K562 (cell line): ENCODE measurements around the gene KCNJ9. TPM values are rescaled to one million over a fixed set of nuclear protein-coding genes. Genes with fewer than 3 reads are reported as not detected.

ENCODE experiments used
- ATAC-seq: fragments of 200-7000 bp; cut with Tn5 transposase; 3 replicates; pipeline ENCODE4 v1.9.1; 2020; ENCODE audit warnings: moderate library complexity
- BruUV-seq: library from RNA; stranded (reverse); fragments of 400-500 nt; replicated peaks from 2 replicates; lab custom pipeline; 2021; lab: Mats Ljungman, UMichigan
- CTCF ChIA-PET: fragments of 300-600 bp; formaldehyde crosslinking; extraction: SDS; loops from one replicate; lab custom pipeline; 2021; ENCODE audit warnings: low intra/inter-chr PET ratio; lab: Yijun Ruan, JAX
- POLR2A ChIA-PET: fragments of 300-600, 350-650 bp; sonication (Branson Sonifier 250); formaldehyde crosslinking; extraction: SDS; loops from one replicate; lab custom pipeline; 2021; ENCODE audit warnings: antibody characterized with exemption, inconsistent platforms; lab: Yijun Ruan, JAX
- DNase-seq, 4 experiments: peaks; one replicate each; pipeline versions ENCODE4 v3.0.0 to v3.0.0-alpha.2; 2011 to 2018; ENCODE audit warnings: low spot score in 3 of 4, mixed read lengths in 3 of 4; ENCODE audit errors: extremely low read depth in 1 of 4
- FAIRE-seq: peaks from 2 replicates; lab custom pipeline; 2011; peaks lifted over from hg19 to GRCh38; lab: Jason Lieb, UNC
- H2AFZ ChIP-seq: 2 replicates; pipeline ENCODE4 v1.6.0; 2011; ENCODE audit warnings: low read depth, low read length, control low read depth, inconsistent platforms
- H3K27ac ChIP-seq: fragments of 200-600 bp; 3 replicates; pipeline ENCODE4 v1.8.0; 2011; ENCODE audit warnings: low read depth, mild to moderate bottlenecking, control low read depth, inconsistent platforms, low read length, moderate library complexity, mixed read lengths; ENCODE audit errors: extremely low read depth
- H3K27me3 ChIP-seq, 2 experiments: fragments of 300-600 bp in 1 of 2; 2 replicates in 1 of 2; 3 replicates in 1 of 2; pipeline versions ENCODE4 v1.6.0 to v1.8.0; 2011; ENCODE audit warnings: inconsistent platforms in 2 of 2, low read length in 2 of 2, mild to moderate bottlenecking in 1 of 2, mixed read lengths in 1 of 2, moderate library complexity in 1 of 2; ENCODE audit not compliant: control insufficient read depth in 2 of 2, insufficient read depth in 2 of 2
- H3K36me3 ChIP-seq: fragments of 300-600 bp; 3 replicates; pipeline ENCODE4 v1.8.0; 2011; ENCODE audit warnings: mild to moderate bottlenecking, low read length, inconsistent platforms; ENCODE audit not compliant: control insufficient read depth, insufficient read depth
- H3K4me1 ChIP-seq, 2 experiments: fragments of 200-600 bp in 1 of 2; replicated peaks in 1 of 2; 2 replicates in 1 of 2; 3 replicates in 1 of 2; pipeline versions ENCODE4 v1.5.1 to v1.8.0; 2011; ENCODE audit warnings: inconsistent platforms in 2 of 2, low read length in 2 of 2, mild to moderate bottlenecking in 1 of 2, mixed read lengths in 1 of 2, moderate library complexity in 1 of 2; ENCODE audit not compliant: control insufficient read depth in 2 of 2, insufficient read depth in 2 of 2
- H3K4me2 ChIP-seq: 2 replicates; pipeline ENCODE4 v1.6.1; 2011; ENCODE audit warnings: low read length, control low read depth, inconsistent platforms, mixed read lengths; ENCODE audit not compliant: insufficient read depth
- H3K4me3 ChIP-seq: fragments of 200-600 bp; sonication (generic), shearing (Covaris generic); 2 replicates; pipeline ENCODE4 v1.5.1; 2016; ENCODE audit warnings: control low read depth, inconsistent platforms
- H3K79me2 ChIP-seq: fragments of 200-600 bp; 3 replicates; pipeline ENCODE4 v1.8.0; 2011; ENCODE audit warnings: low read length, inconsistent platforms; ENCODE audit not compliant: control insufficient read depth, insufficient read depth
- H3K9ac ChIP-seq, 2 experiments: 2 replicates each; pipeline versions ENCODE4 v1.6.0 to v1.6.1; 2011; ENCODE audit warnings: low read depth in 2 of 2, low read length in 2 of 2, control low read depth in 1 of 2, inconsistent platforms in 1 of 2, mild to moderate bottlenecking in 1 of 2, mixed read lengths in 1 of 2; ENCODE audit not compliant: insufficient read depth in 1 of 2
- H3K9me1 ChIP-seq: one replicate; pipeline ENCODE4 v1.6.0; 2011; ENCODE audit warnings: inconsistent platforms, mild to moderate bottlenecking, low read length, moderate library complexity; ENCODE audit not compliant: control insufficient read depth, insufficient read depth
- H3K9me3 ChIP-seq: replicated peaks from 2 replicates; pipeline ENCODE4 v1.5.1; 2011; ENCODE audit warnings: low read depth, low read length, inconsistent platforms; ENCODE audit not compliant: control insufficient read depth, insufficient read depth
- H4K20me1 ChIP-seq: replicated peaks from 2 replicates; pipeline ENCODE4 v1.6.1; 2011; ENCODE audit warnings: low read length, inconsistent platforms, mixed read lengths; ENCODE audit not compliant: control insufficient read depth, insufficient read depth
- CBFA2T2 ChIP-seq: fragments of 450-650 bp; conservative IDR thresholded peaks from 2 replicates; pipeline ENCODE4 v1.6.1; 2017; ENCODE audit warnings: mild to moderate bottlenecking
- NFATC3 ChIP-seq: fragments of 450-650 bp; IDR thresholded peaks from 2 replicates; pipeline ENCODE4 v1.6.1; 2017; ENCODE audit warnings: mild to moderate bottlenecking
- RAD51 ChIP-seq: fragments of 450-650 bp; IDR thresholded peaks from 2 replicates; pipeline ENCODE4 v1.7.1; 2016; ENCODE audit warnings: low read depth, mild to moderate bottlenecking, borderline replicate concordance
- SLC30A9 ChIP-seq: fragments of 250-450 bp; sonication (Bioruptor Pico); IDR thresholded peaks from 2 replicates; pipeline ENCODE4 v1.8.0; 2022; ENCODE audit warnings: mild to moderate bottlenecking, moderate library complexity
- SRF ChIP-seq, 2 experiments: fragments of 250-450, 450-650 bp in 1 of 2; sonication (Bioruptor Pico) in 1 of 2; sonication (generic) in 1 of 2; formaldehyde crosslinking; IDR thresholded peaks; 2 replicates each; pipeline versions ENCODE4 v1.5.0 to v1.5.1; 2020 to 2022; ENCODE audit warnings: mild to moderate bottlenecking in 1 of 2, missing genetic modification reagents in 1 of 2
- TCF3 ChIP-seq: sonication (generic); formaldehyde crosslinking; IDR thresholded peaks from 2 replicates; pipeline ENCODE4 v1.4.0; 2020; ENCODE audit warnings: mild to moderate bottlenecking, missing genetic modification reagents
- TOE1 ChIP-seq, 2 experiments: fragments of 450-650 bp in 1 of 2; sonication (generic) in 1 of 2; formaldehyde crosslinking in 1 of 2; IDR thresholded peaks; 2 replicates each; pipeline versions ENCODE4 v1.7.1 to v1.8.0; 2016 to 2022; ENCODE audit warnings: borderline replicate concordance in 2 of 2, mild to moderate bottlenecking in 2 of 2, antibody characterized with exemption in 1 of 2, inconsistent platforms in 1 of 2, low read depth in 1 of 2, missing genetic modification reagents in 1 of 2, moderate library complexity in 1 of 2
- ZNF41 ChIP-seq: fragments of 250-450 bp; sonication (Bioruptor Pico); conservative IDR thresholded peaks from 2 replicates; pipeline ENCODE4 v1.4.0; 2020; ENCODE audit warnings: mild to moderate bottlenecking
- ZNF717 ChIP-seq: fragments of 250-450 bp; sonication (Bioruptor Pico); IDR thresholded peaks from 2 replicates; pipeline ENCODE4 v1.5.0; 2021
- WGBS: fragments of 100-300 bp; shearing (Covaris generic); methylation state at CpG from one replicate; pipeline ENCODE4 v1.1.6; 2016; ENCODE audit warnings: low coverage, mixed read lengths; ENCODE audit not compliant: insufficient coverage; ENCODE audit errors: missing lambda C conversion rate; 5-methylcytosine and 5-hydroxymethylcytosine counted together
- in situ Hi-C: fragments of 300-500 bp; cut with MboI; formaldehyde crosslinking; loops from 4 replicates; pipeline ENCODE4 v1.15.0; 2018; ENCODE audit warnings: inconsistent platforms, mixed read lengths
- intact Hi-C: fragments of 100-400 bp; cut with micrococcal nuclease; formaldehyde crosslinking; loops from 2 replicates; pipeline ENCODE4 v1.14.2; 2022
- polyA plus RNA-seq, 8 experiments: library from polyadenylated mRNA; depleted of rRNA in 4 of 8; stranded (reverse) in 5 of 8; unstranded in 3 of 8; fragments of >200 nt; fragmentation: Nextera tagmentation in 2 of 8; fragmentation: Illumina TruSeq in 1 of 8; extraction: Ambion mirVana in 2 of 8; extraction: Trizol in 1 of 8; gene quantifications; 2 replicates each; pipeline versions ENCODE4 v1.2.1 to v1.2.3, GENCODE V29; 2011 to 2014; ENCODE audit warnings: inconsistent platforms in 1 of 8, missing spikeins in 1 of 8
- total RNA-seq, 7 experiments: library from RNA; depleted of rRNA in 6 of 7; stranded (reverse); fragments of >200 nt in 6 of 7; fragmentation: Illumina TruSeq in 2 of 7; extraction: Trizol in 2 of 7; gene quantifications; 2 replicates each; pipeline versions ENCODE4 v1.2.1 to v1.2.3, GENCODE V29; 2011 to 2021; ENCODE audit warnings: low replicate concordance in 1 of 7
- TF ChIP-seq, protein P1 (sequence below): fragments of 450-650 bp; formaldehyde crosslinking; IDR thresholded peaks from 2 replicates; pipeline ENCODE4 v1.4.0; 2020; ENCODE audit warnings: mild to moderate bottlenecking, mixed read lengths
- TF ChIP-seq, protein P2 (sequence below): sonication (generic); formaldehyde crosslinking; IDR thresholded peaks from 2 replicates; pipeline ENCODE4 v1.8.0; 2022; ENCODE audit warnings: missing genetic modification reagents, mild to moderate bottlenecking, borderline replicate concordance
- TF ChIP-seq, protein P3 (sequence below): sonication (generic); formaldehyde crosslinking; IDR thresholded peaks from 2 replicates; pipeline ENCODE4 v1.9.0; 2022; ENCODE audit warnings: mild to moderate bottlenecking, missing genetic modification reagents

The KCNJ9 gene
- total and polyA plus RNA-seq, 9 of the 15 experiments (the other 6 are each of a cell fraction or from before 2014, with no cell fraction given), result not detected

DNA sequence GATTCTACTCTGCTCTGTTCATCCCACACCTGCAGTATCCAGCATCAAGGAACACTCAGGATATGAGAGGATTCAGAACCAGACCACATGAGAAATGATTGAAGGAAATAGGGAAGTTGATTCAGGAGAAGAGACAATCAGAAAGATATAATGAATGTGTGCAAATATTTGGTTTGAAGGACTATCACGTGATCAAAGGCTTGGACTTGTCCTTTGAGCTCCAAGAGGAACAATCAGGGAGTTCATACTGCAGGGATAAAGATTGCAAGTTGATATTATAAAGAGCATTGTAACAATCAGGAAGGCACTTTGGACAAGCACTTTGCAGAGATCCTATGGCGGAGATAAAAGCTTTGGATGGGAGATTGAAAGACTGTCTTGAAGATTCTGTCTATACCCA, 35.7 kb upstream of the KCNJ9 start:
- TF ChIP-seq CBFA2T2 (peak; percentile 55), SRF (CRISPR knock-in tag; IDR thresholded peaks at IDR 0.05) (no peak), ZNF717 (CRISPR knock-in tag) (no peak), TCF3 (CRISPR knock-in tag) (no peak), NFATC3 (no peak), RAD51 (peak; percentile 90), SLC30A9 (CRISPR knock-in tag) (no peak), TOE1 (IDR thresholded peaks at IDR 0.05; ENCODE audit: borderline replicate concordance) (peak; percentile 81; the same call in 1 of the 2 replicates), TOE1 (CRISPR knock-in tag; IDR thresholded peaks at IDR 0.05; ENCODE audit: borderline replicate concordance, low read depth) (no peak), ZNF41 (CRISPR knock-in tag) (no peak)
- TF ChIP-seq, protein P1, sequence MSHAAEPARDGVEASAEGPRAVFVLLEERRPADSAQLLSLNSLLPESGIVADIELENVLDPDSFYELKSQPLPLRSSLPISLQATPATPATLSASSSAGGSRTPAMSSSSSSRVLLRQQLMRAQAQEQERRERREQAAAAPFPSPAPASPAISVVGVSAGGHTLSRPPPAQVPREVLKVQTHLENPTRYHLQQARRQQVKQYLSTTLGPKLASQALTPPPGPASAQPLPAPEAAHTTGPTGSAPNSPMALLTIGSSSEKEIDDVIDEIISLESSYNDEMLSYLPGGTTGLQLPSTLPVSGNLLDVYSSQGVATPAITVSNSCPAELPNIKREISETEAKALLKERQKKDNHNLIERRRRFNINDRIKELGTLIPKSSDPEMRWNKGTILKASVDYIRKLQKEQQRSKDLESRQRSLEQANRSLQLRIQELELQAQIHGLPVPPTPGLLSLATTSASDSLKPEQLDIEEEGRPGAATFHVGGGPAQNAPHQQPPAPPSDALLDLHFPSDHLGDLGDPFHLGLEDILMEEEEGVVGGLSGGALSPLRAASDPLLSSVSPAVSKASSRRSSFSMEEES (CRISPR knock-in tag), result peak; percentile 97
- TF ChIP-seq, protein P2, sequence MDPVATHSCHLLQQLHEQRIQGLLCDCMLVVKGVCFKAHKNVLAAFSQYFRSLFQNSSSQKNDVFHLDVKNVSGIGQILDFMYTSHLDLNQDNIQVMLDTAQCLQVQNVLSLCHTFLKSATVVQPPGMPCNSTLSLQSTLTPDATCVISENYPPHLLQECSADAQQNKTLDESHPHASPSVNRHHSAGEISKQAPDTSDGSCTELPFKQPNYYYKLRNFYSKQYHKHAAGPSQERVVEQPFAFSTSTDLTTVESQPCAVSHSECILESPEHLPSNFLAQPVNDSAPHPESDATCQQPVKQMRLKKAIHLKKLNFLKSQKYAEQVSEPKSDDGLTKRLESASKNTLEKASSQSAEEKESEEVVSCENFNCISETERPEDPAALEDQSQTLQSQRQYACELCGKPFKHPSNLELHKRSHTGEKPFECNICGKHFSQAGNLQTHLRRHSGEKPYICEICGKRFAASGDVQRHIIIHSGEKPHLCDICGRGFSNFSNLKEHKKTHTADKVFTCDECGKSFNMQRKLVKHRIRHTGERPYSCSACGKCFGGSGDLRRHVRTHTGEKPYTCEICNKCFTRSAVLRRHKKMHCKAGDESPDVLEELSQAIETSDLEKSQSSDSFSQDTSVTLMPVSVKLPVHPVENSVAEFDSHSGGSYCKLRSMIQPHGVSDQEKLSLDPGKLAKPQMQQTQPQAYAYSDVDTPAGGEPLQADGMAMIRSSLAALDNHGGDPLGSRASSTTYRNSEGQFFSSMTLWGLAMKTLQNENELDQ (CRISPR knock-in tag), result no peak
- TF ChIP-seq, protein P3, sequence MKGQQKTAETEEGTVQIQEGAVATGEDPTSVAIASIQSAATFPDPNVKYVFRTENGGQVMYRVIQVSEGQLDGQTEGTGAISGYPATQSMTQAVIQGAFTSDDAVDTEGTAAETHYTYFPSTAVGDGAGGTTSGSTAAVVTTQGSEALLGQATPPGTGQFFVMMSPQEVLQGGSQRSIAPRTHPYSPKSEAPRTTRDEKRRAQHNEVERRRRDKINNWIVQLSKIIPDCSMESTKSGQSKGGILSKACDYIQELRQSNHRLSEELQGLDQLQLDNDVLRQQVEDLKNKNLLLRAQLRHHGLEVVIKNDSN (CRISPR knock-in tag), result no peak
- Histone ChIP-seq H3K4me2 (no peak overlapping the region), H3K4me3 (no peak overlapping the region), H3K79me2 (no peaks in the 10 kb centered on the region), H3K9me1 (no peaks in the 10 kb centered on the region), H3K9me3 (no peaks in the 10 kb centered on the region), H3K4me1 (peaks cover 11 to 20% of the 10 kb centered on the region in 2 experiments; a peak in 4 of 5 replicates), H3K9ac (no peak overlapping the region), H4K20me1 (peaks cover 7% of the 10 kb centered on the region; the same call in 1 of the 2 replicates), H2AFZ (no peak overlapping the region), H3K27me3 (peaks cover 14 to 22% of the 10 kb centered on the region in 2 experiments), H3K27ac (no peak overlapping the region), H3K36me3 (no peaks in the 10 kb centered on the region)
- in situ Hi-C loops (no loop called here), intact Hi-C loops (loop anchor here (1.0 to 5.0 kb wide), 2 partner anchors 33 to 117 kb away; no protein-coding TSS in a partner anchor)
- DNase-seq, result no peak
- ATAC-seq, result no peak
- FAIRE-seq, result no peak
- ChIA-PET CTCF (interaction anchor here (1.6 kb wide), 1 partner anchor 33 kb away, joined by 7 read pairs; no protein-coding TSS in a partner anchor), POLR2A (interaction anchor here (0.6 to 2.0 kb wide), 8 partner anchors 9 to 317 kb away, joined by 3 to 12 read pairs (median 3); partner anchors contain the start of genes DCAF8 and PIGM)
- no TSS peak for BruUV-seq
- 0% methylated on average over 2 of the region's 2 CpGs for WGBS
